Endothelial cell of umbilical vein (primary cell): ENCODE results near the gene JPH3. TPM values are rescaled to one million over a fixed set of nuclear protein-coding genes. Genes with fewer than 3 reads are reported as not detected.

ENCODE experiments used
- BruUV-seq: library from RNA; stranded (reverse); fragments of 400-500 nt; replicated peaks from 2 replicates; lab custom pipeline; 2021; lab: Mats Ljungman, UMichigan
- CTCF ChIA-PET: fragments of 300-600, 350-600 bp; sonication (Branson Sonifier 250); formaldehyde crosslinking; loops from one replicate; lab custom pipeline; 2021; ENCODE audit warnings: antibody characterized with exemption, inconsistent platforms; lab: Charles Lee
- POLR2A ChIA-PET: fragments of 300-600, 350-600 bp; sonication (Branson Sonifier 250); formaldehyde crosslinking; loops from one replicate; lab custom pipeline; 2021; ENCODE audit warnings: antibody characterized with exemption, inconsistent platforms; lab: Charles Lee
- DNase-seq: peaks from one replicate; pipeline ENCODE4 v3.0.0-alpha.2; 2011; ENCODE audit warnings: low read depth, low spot score
- FAIRE-seq: peaks from 2 replicates; lab custom pipeline; 2011; peaks lifted over from hg19 to GRCh38; lab: Jason Lieb, UNC
- H2AFZ ChIP-seq: 2 replicates; pipeline ENCODE4 v1.6.0; 2012; ENCODE audit warnings: low read depth, low read length, control low read depth, inconsistent platforms
- H3K27ac ChIP-seq: 2 replicates; pipeline ENCODE4 v1.5.1; 2011; ENCODE audit warnings: low read depth, mild to moderate bottlenecking, control low read depth, low read length, moderate library complexity; ENCODE audit not compliant: insufficient read depth
- H3K27me3 ChIP-seq, 2 experiments: 2 replicates each; pipeline versions ENCODE4 v1.6.0 to v1.6.1; 2011; ENCODE audit warnings: low read length in 2 of 2, mixed read lengths in 1 of 2; ENCODE audit not compliant: control insufficient read depth in 2 of 2, insufficient read depth in 2 of 2
- H3K36me3 ChIP-seq, 2 experiments: 2 replicates in 1 of 2; 3 replicates in 1 of 2; pipeline ENCODE4 v1.5.1; 2011; ENCODE audit warnings: low read length in 2 of 2, mild to moderate bottlenecking in 1 of 2, moderate library complexity in 1 of 2; ENCODE audit not compliant: control insufficient read depth in 2 of 2, insufficient read depth in 2 of 2; ENCODE audit errors: extremely low read depth in 1 of 2
- H3K4me1 ChIP-seq: 3 replicates; pipeline ENCODE4 v1.5.1; 2011; ENCODE audit warnings: mild to moderate bottlenecking, low read length; ENCODE audit not compliant: control insufficient read depth, insufficient read depth; ENCODE audit errors: extremely low read depth
- H3K4me2 ChIP-seq: 2 replicates; pipeline ENCODE4 v1.6.1; 2011; ENCODE audit warnings: low read length, control low read depth, mixed read lengths; ENCODE audit not compliant: insufficient read depth
- H3K4me3 ChIP-seq, 3 experiments: fragments of 200-600 bp in 1 of 3; sonication (generic), shearing (Covaris generic) in 1 of 3; replicated peaks in 1 of 3; 2 replicates each; pipeline ENCODE4 v1.5.1; 2011 to 2016; ENCODE audit warnings: control low read depth in 3 of 3, low read length in 3 of 3, mild to moderate bottlenecking in 2 of 3, inconsistent platforms in 1 of 3, low read depth in 1 of 3, moderate library complexity in 1 of 3; ENCODE audit not compliant: insufficient read depth in 1 of 3
- H3K79me2 ChIP-seq: 2 replicates; pipeline ENCODE4 v1.6.0; 2012; ENCODE audit warnings: low read length, inconsistent platforms; ENCODE audit not compliant: control insufficient read depth, insufficient read depth
- H3K9ac ChIP-seq: replicated peaks from 2 replicates; pipeline ENCODE3; 2011; ENCODE audit warnings: low read length, control low read depth; ENCODE audit not compliant: insufficient read depth; ENCODE audit errors: extremely low read depth
- H3K9me1 ChIP-seq: replicated peaks from 3 replicates; pipeline ENCODE4 v1.6.0; 2011; ENCODE audit warnings: mild to moderate bottlenecking, low read length; ENCODE audit not compliant: control insufficient read depth, insufficient read depth; ENCODE audit errors: extremely low read depth
- H3K9me3 ChIP-seq: replicated peaks from 2 replicates; pipeline ENCODE4 v1.5.1; 2012; ENCODE audit warnings: low read length, inconsistent platforms; ENCODE audit not compliant: control insufficient read depth, insufficient read depth
- H4K20me1 ChIP-seq: replicated peaks from 2 replicates; pipeline ENCODE3; 2011; ENCODE audit warnings: mild to moderate bottlenecking, low read length; ENCODE audit not compliant: control insufficient read depth, insufficient read depth; ENCODE audit errors: extremely low read depth
- CTCF ChIP-seq, 2 donors: IDR thresholded peaks; 1 replicate in 1 of 2; 2 replicates in 1 of 2; pipeline ENCODE4 v1.5.1; 2011; ENCODE audit warnings: low read length in 2 of 2, mild to moderate bottlenecking in 2 of 2, moderate library complexity in 2 of 2, control low read depth in 1 of 2, inconsistent platforms in 1 of 2, low read depth in 1 of 2; ENCODE audit not compliant: insufficient read depth in 1 of 2; ENCODE audit errors: extremely low read depth in 1 of 2
- EZH2 ChIP-seq: IDR thresholded peaks from 2 replicates; pipeline ENCODE4 v1.6.1; 2012; ENCODE audit warnings: borderline replicate concordance, low read depth, mild to moderate bottlenecking, moderate library complexity, low read length, inconsistent platforms; ENCODE audit not compliant: severe bottlenecking
- FOS ChIP-seq: IDR thresholded peaks from 2 replicates; pipeline ENCODE4 v1.6.1; 2011; ENCODE audit warnings: mild to moderate bottlenecking, low read length, moderate library complexity, borderline replicate concordance; ENCODE audit not compliant: insufficient read depth
- GATA2 ChIP-seq: IDR thresholded peaks from 2 replicates; pipeline ENCODE4 v1.7.0; 2011; ENCODE audit warnings: low read depth, mild to moderate bottlenecking, moderate library complexity, mixed read lengths, low read length; ENCODE audit not compliant: insufficient read length, insufficient read depth
- JUN ChIP-seq: IDR thresholded peaks from 2 replicates; pipeline ENCODE4 v1.6.1; 2011; ENCODE audit warnings: borderline replicate concordance, low read depth; ENCODE audit not compliant: insufficient read length, insufficient read depth
- MAX ChIP-seq: IDR thresholded peaks from 2 replicates; pipeline ENCODE4 v1.6.1; 2011; ENCODE audit not compliant: insufficient read depth, insufficient read length
- MYC ChIP-seq: IDR thresholded peaks from one replicate; pipeline ENCODE4 v1.6.1; 2011; ENCODE audit warnings: mild to moderate bottlenecking, low read depth, low read length
- POLR2A ChIP-seq: IDR thresholded peaks from 2 replicates; pipeline ENCODE4 v1.6.1; 2012; ENCODE audit warnings: low read depth, mild to moderate bottlenecking, control low read depth, low read length
- POLR2AphosphoS5 ChIP-seq: IDR thresholded peaks from 2 replicates; pipeline ENCODE4 v1.6.1; 2012; ENCODE audit warnings: low read depth, mild to moderate bottlenecking, control low read depth, low read length, moderate library complexity; ENCODE audit not compliant: insufficient read depth
- dilution Hi-C: fragments of 300-500 bp; cut with MboI; formaldehyde crosslinking; loops from one replicate; pipeline ENCODE4 v1.15.0; 2019; ENCODE audit warnings: low sequenced_read_pairs; ENCODE audit not compliant: extremely low pct_ligation_motif_present
- intact Hi-C: fragments of 100-400 bp; cut with micrococcal nuclease; formaldehyde crosslinking; loops from one replicate; pipeline ENCODE4 v1.10.0; 2022
- polyA plus RNA-seq, 4 experiments: library from polyadenylated mRNA; depleted of rRNA in 3 of 4; stranded (reverse) in 3 of 4; unstranded in 1 of 4; fragments of >200 nt; gene quantifications; 2 replicates each; pipeline versions ENCODE4 v1.2.1 to v1.2.3, GENCODE V29; 2011 to 2012; ENCODE audit warnings: missing spikeins in 1 of 4
- total RNA-seq: library from RNA; stranded (reverse); gene quantifications from 2 replicates; pipeline ENCODE4 v1.2.3, GENCODE V29; 2021

The JPH3 gene
- total and polyA plus RNA-seq, 2 donors (not counting 3 experiments of a cell fraction or from before 2014, with no cell fraction given) = 0.22 to 0.30 TPM

GRCh38 chr16:87570938-87571867 is 31.1 kb upstream of the JPH3 start:
- dilution Hi-C loops (no loop called here), intact Hi-C loops (loop anchor here (1.0 kb wide), 1 partner anchor 155 kb away; no protein-coding TSS in a partner anchor)
- no peak for TF ChIP-seq POLR2AphosphoS5
- peak; percentile 39 to 67 for TF ChIP-seq CTCF (IDR thresholded peaks at IDR 0.05; ENCODE audit: extremely low read depth in 1 of 2, insufficient read depth in 1 of 2, low read depth in 1 of 2, low read length in 2 of 2)
- H3K9me3 ChIP-seq = no peaks in the 10 kb centered on the region
- no peaks in the 10 kb centered on the region for H3K36me3 ChIP-seq
- POLR2A ChIA-PET = no interaction called here
- DNase-seq (peak; percentile 51), FAIRE-seq (peak; percentile 54)
- no peak overlapping the region for H3K4me3 ChIP-seq
- H2AFZ ChIP-seq = no peak overlapping the region
- no peaks in the 10 kb centered on the region for H3K4me1 ChIP-seq
- CTCF ChIA-PET = interaction anchor here (0.7 to 4.5 kb wide), 35 partner anchors 9 to 354 kb away, joined by 3 to 47 read pairs (median 4); no protein-coding TSS in a partner anchor
- H3K9me1 ChIP-seq = no peaks in the 10 kb centered on the region
- H3K4me2 ChIP-seq = no peak overlapping the region
- H4K20me1 ChIP-seq = no peaks in the 10 kb centered on the region
- no peak overlapping the region for H3K9ac ChIP-seq
- H3K27me3 ChIP-seq = no peaks in the 10 kb centered on the region
- no TSS peak for BruUV-seq
- H3K27ac ChIP-seq = no peak overlapping the region
- no peaks in the 10 kb centered on the region for H3K79me2 ChIP-seq

GRCh38 chr16:87571868-87572244 is 30.5 kb upstream of the JPH3 start:
- POLR2A ChIA-PET = no interaction called here
- Histone ChIP-seq H3K79me2 (no peaks in the 10 kb centered on the region), H3K4me3 (no peak overlapping the region), H3K9me3 (no peaks in the 10 kb centered on the region), H3K36me3 (no peaks in the 10 kb centered on the region), H3K4me2 (no peak overlapping the region), H3K4me1 (no peaks in the 10 kb centered on the region), H3K27me3 (no peaks in the 10 kb centered on the region), H3K9me1 (no peaks in the 10 kb centered on the region), H2AFZ (no peak overlapping the region), H3K9ac (no peak overlapping the region), H4K20me1 (no peaks in the 10 kb centered on the region), H3K27ac (no peak overlapping the region)
- FAIRE-seq (no peak), DNase-seq (no peak)
- TF ChIP-seq FOS (no peak), MYC (no peak), POLR2AphosphoS5 (no peak), MAX (no peak), POLR2A (no peak), JUN (no peak), CTCF (IDR thresholded peaks at IDR 0.05; ENCODE audit: extremely low read depth in 1 of 2, insufficient read depth in 1 of 2, low read depth in 1 of 2, low read length in 2 of 2) (no peak), EZH2 (no peak), GATA2 (no peak)
- no TSS peak for BruUV-seq
- CTCF ChIA-PET = interaction anchor here (1.0 to 4.5 kb wide), 25 partner anchors 9 to 354 kb away, joined by 3 to 47 read pairs (median 5); no protein-coding TSS in a partner anchor
- dilution Hi-C loops (no loop called here), intact Hi-C loops (loop anchor here (1.0 kb wide), 1 partner anchor 156 kb away; no protein-coding TSS in a partner anchor)
